Aorta (tissue), 5 donors: ENCODE measurements around the gene KRT28. TPM values are rescaled to one million over a fixed set of nuclear protein-coding genes. Genes with fewer than 3 reads are reported as not detected.

Experiments used
- ATAC-seq: fragments of 200-7000 bp; cut with Tn5 transposase; one replicate; pipeline ENCODE4 v1.9.1; 2022; ENCODE audit warnings: moderate library complexity; ENCODE audit not compliant: low FRiP score
- DNase-seq, 2 donors: peaks; one replicate each; pipeline ENCODE4 v3.0.0-alpha.2; 2020
- H3K27ac ChIP-seq, 2 donors: one replicate each; pipeline ENCODE4 v1.5.1; 2013; ENCODE audit warnings: low read length in 2 of 2, mild to moderate bottlenecking in 2 of 2, moderate library complexity in 2 of 2, control low read depth in 1 of 2, inconsistent platforms in 1 of 2, low read depth in 1 of 2
- H3K27me3 ChIP-seq, 2 donors: one replicate each; pipeline ENCODE4 v1.6.1; 2013; ENCODE audit warnings: control low read depth in 1 of 2, low read length in 1 of 2, mild to moderate bottlenecking in 1 of 2, moderate library complexity in 1 of 2; ENCODE audit not compliant: insufficient read depth in 2 of 2, control insufficient read depth in 1 of 2
- H3K36me3 ChIP-seq, 2 donors: one replicate each; pipeline ENCODE4 v1.6.1; 2013; ENCODE audit warnings: control low read depth in 1 of 2, low read length in 1 of 2, mild to moderate bottlenecking in 1 of 2; ENCODE audit not compliant: insufficient read depth in 2 of 2, control insufficient read depth in 1 of 2
- H3K4me1 ChIP-seq, 2 donors: one replicate each; pipeline ENCODE4 v1.6.1; 2013; ENCODE audit warnings: low read length in 2 of 2, control low read depth in 1 of 2, mild to moderate bottlenecking in 1 of 2, moderate library complexity in 1 of 2; ENCODE audit not compliant: insufficient read depth in 2 of 2, control insufficient read depth in 1 of 2
- H3K4me3 ChIP-seq, 2 donors: one replicate each; pipeline ENCODE4 v1.5.1; 2013; ENCODE audit warnings: low read length in 2 of 2, control low read depth in 1 of 2, mild to moderate bottlenecking in 1 of 2
- H3K9me3 ChIP-seq: one replicate; pipeline ENCODE4 v1.6.1; 2013; ENCODE audit warnings: mild to moderate bottlenecking, low read length; ENCODE audit not compliant: control insufficient read depth
- WGBS, 2 donors: extraction: QIAGEN DNeasy Blood & Tissue Kit; methylation state at CpG; one replicate each; pipeline ENCODE4 v1.1.7; 2013; 5-methylcytosine and 5-hydroxymethylcytosine counted together
- intact Hi-C, 2 donors: fragments of 100-400 bp; cut with DNase I; formaldehyde crosslinking; loops; one replicate each; pipeline versions ENCODE4 v1.14.2 to v1.15.0; 2022
- polyA plus RNA-seq, 2 donors: library from polyadenylated mRNA; stranded (reverse); fragments of 200-250 nt; gene quantifications; one replicate each; pipeline ENCODE4 v1.2.3, GENCODE V29; 2013
- total RNA-seq, 2 donors: library from RNA; stranded (reverse); fragmentation: NEBNext Ultra II Directional; extraction: Animal tissue kit (Norgen Biotek cat#: 25700); gene quantifications; one replicate each; pipeline ENCODE4 v1.2.1, GENCODE V29; 2021
- donor health status: healthy with polysubstance abuse.
- donor health status: Bipolar disorder and iron deficiency.
- donor health status: DM: no; HTN: no; CAD: no.
- donor health status: DM: no; HTN: no; CAD: no.
- donor health status: DM: yes; HTN: yes; CAD: no.

KRT28 gene
- total and polyA plus RNA-seq, 4 donors = not detected

DNA sequence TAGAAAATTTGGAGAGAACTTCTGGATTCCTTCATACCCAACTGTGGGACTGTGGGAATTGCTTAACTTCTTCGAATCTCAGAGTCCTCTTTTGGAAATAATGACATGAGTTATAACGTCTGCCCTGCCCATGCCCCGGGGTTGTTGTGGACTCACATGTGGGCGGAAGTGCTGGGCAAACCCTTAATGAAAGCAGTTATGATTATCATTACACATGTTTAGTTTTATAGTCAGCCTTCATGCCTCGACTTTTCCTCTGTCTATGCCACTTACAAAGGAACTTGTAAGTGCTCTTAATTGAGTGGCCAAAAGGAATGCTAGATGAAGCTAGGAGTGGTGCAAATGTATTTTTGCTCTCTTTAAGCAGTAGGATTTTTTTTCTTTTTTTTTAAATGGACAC is 21.3 kb downstream of the KRT28 start:
- intact Hi-C loops = no loop called here
- Histone ChIP-seq H3K9me3 (no peaks in the 10 kb centered on the region), H3K27me3 (no peaks in the 10 kb centered on the region), H3K4me3 (no peak overlapping the region), H3K4me1 (no peaks in the 10 kb centered on the region), H3K36me3 (no peaks in the 10 kb centered on the region), H3K27ac (no peak overlapping the region)
- WGBS, 2 donors = 49 to 51% methylated on average over 5 of the region's 5 CpGs
- no peak for ATAC-seq
- no peak for DNase-seq

DNA sequence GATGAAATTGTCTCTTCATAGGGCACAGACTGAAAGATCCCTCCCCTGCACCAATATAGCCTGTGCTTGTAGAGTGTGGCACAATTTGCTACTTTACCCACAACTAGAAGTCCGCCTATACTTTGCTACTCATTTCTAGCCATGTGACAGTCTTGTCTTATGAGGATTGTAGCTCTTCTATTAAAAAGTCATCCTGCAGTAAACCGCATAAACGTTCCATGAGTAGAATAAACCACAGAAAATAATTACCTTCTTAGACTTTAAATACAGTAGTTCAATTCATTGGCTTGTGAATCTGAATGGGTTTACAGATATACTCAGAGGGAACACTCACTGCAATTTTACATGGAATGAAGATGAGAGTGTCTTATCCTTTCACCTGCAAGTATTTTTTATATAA is 21.8 kb downstream of the KRT28 start:
- H3K27ac ChIP-seq = no peak overlapping the region
- no peak for ATAC-seq
- H3K9me3 ChIP-seq = no peaks in the 10 kb centered on the region
- intact Hi-C loops = no loop called here
- DNase-seq = no peak
- no peaks in the 10 kb centered on the region for H3K4me1 ChIP-seq
- no peak overlapping the region for H3K4me3 ChIP-seq
- no peaks in the 10 kb centered on the region for H3K27me3 ChIP-seq
- H3K36me3 ChIP-seq = no peaks in the 10 kb centered on the region
- WGBS, 2 donors = 86% methylated on average over 3 of the region's 3 CpGs

DNA sequence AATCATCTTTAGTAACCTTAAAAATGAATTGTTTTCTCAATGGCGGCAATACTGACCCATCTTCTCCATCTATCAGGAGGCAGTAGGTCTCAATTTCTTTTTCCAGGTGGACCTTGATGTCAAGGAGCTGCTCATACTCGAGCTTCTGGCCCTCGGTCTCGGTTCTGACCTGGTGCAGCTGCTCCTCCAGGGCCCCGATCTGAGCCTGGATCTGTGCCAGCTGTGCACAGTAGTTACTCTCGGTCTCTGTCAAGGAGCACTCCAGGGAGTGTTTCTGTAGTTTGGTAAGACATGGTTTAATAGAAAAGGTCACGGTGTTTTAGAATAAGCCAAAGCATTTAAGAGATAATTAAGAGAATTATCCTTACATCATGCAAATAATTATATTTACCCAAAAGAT is 22.3 kb downstream of the KRT28 start:
- H3K27me3 ChIP-seq = no peaks in the 10 kb centered on the region
- no peaks in the 10 kb centered on the region for H3K36me3 ChIP-seq
- DNase-seq = no peak

DNA sequence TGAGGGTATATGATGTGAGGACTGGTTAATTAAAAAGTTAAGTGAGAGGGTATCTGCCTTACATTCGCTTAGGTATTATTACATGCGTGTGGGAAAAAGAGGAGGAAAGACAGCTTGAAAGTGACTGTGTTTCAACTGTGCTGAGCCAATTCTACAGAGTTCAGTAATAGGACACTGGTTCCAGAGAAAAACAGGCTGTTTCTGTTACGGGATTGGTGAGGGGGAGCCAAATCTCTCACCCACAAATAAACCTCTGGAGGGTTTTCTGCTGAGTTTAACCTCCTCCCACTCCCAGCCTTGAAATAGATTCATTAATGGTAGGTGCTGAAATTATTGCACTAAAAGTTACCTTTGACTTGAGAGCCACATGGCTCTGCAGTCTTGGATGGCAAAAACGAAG is 23.8 kb downstream of the KRT28 start:
- no peak for ATAC-seq
- no peaks in the 10 kb centered on the region for H3K36me3 ChIP-seq
- H3K9me3 ChIP-seq = no peaks in the 10 kb centered on the region
- H3K27ac ChIP-seq = no peak overlapping the region
- no peaks in the 10 kb centered on the region for H3K27me3 ChIP-seq
- WGBS, 2 donors = 43 to 57% methylated on average over 4 of the region's 4 CpGs
- DNase-seq = no peak
- intact Hi-C loops = no loop called here
- H3K4me3 ChIP-seq = no peak overlapping the region
- H3K4me1 ChIP-seq = no peaks in the 10 kb centered on the region

More for the DNA sequence above, 22.3 kb downstream of the KRT28 start:
- no peaks in the 10 kb centered on the region for H3K4me1 ChIP-seq
- H3K4me3 ChIP-seq = no peak overlapping the region
- 73 to 80% methylated on average over 7 of the region's 7 CpGs for WGBS, 2 donors
- H3K27ac ChIP-seq = no peak overlapping the region
- intact Hi-C loops = no loop called here
- H3K9me3 ChIP-seq = no peaks in the 10 kb centered on the region
- ATAC-seq = no peak

DNA sequence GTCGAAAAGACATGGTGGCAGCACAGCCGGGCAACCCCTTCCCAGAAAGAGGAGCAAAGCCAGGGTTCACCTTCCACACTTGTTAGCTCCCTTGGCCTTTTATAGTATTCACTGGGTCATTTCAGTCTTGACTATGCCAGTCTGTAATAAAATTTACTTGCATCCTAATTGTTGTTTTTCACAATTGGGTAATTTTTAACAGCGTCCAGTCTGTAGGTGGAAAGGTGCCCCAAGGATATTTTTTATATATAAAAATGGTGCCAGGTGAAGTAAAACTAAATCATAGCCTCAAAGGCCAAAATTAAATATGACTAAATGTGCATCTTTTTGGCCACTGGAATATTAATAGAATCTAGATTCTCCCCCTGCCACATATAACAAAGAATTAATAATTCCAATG is 27.7 kb downstream of the KRT28 start, which contains the start of gene KRT26:
KRT26 (minus strand) TSS at position 101 of the 400 bp plus-strand sequence; CDS start at position 13, 88 bp downstream.
- no peak for DNase-seq
- Histone ChIP-seq H3K4me1 (no peaks in the 10 kb centered on the region), H3K4me3 (no peak within 1 kb of the TSS), H3K27ac (no peak within 1 kb of the TSS), H3K27me3 (no peaks in the 10 kb centered on the region), H3K9me3 (no peaks in the 10 kb centered on the region), H3K36me3 (no peaks in the 10 kb centered on the region)
- 85 to 90% methylated on average over 3 of the region's 3 CpGs for WGBS, 2 donors
- intact Hi-C loops = no loop called here
- ATAC-seq = no peak

DNA sequence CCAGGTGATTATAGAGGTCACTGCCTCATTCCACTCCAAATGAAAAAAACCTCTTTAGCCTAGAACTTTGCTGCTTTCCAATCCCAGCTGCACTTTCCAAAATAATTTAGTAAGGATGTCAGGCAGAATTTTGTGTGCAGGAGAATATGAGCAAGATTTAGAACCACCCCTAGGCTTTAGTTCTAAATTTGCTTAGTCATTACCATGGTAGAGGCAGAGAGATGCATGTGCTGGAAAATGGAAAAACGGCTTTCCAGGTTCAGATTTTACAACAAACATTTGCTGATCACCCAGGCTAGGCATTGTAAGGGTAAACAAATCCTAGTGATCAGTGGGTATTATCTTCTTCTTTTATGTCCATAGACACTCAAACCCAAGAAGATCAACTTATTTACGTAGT is 34.1 kb downstream of the KRT28 start:
- no peaks in the 10 kb centered on the region for H3K36me3 ChIP-seq
- H3K27ac ChIP-seq = no peak overlapping the region
- no peak overlapping the region for H3K4me3 ChIP-seq
- H3K27me3 ChIP-seq = no peaks in the 10 kb centered on the region
- no peak for ATAC-seq
- peaks cover 8% of the 10 kb centered on the region for H3K9me3 ChIP-seq
- no peaks in the 10 kb centered on the region for H3K4me1 ChIP-seq
- 78 to 82% methylated on average over 2 of the region's 2 CpGs for WGBS, 2 donors
- intact Hi-C loops = no loop called here
- DNase-seq = no peak

DNA sequence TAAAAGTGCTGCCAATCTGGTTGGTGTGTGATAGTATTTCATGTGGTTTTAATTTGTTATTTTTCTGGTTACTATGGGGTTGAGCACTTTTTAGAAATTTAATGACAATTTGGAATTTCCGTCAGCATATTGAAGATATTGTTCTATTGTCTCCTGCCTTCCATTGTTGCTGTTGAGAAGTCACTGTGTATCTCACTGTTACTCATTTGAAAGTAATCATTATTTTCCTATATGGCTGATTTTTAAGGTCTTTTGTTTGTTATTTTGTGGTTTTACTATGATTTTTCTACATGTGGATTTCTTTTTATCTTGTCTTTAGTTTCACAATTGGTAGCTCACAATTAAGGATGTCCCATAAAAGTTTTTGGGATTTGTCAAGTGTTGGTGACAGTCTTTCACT is 36.0 kb downstream of the KRT28 start:
- 86 to 90% methylated on average over 1 of the region's 1 CpG for WGBS, 2 donors
- Histone ChIP-seq H3K9me3 (peaks cover 8% of the 10 kb centered on the region), H3K27ac (no peak overlapping the region), H3K4me1 (no peaks in the 10 kb centered on the region), H3K27me3 (no peaks in the 10 kb centered on the region), H3K4me3 (no peak overlapping the region), H3K36me3 (no peaks in the 10 kb centered on the region)
- intact Hi-C loops = no loop called here
- ATAC-seq = no peak
- no peak for DNase-seq

DNA sequence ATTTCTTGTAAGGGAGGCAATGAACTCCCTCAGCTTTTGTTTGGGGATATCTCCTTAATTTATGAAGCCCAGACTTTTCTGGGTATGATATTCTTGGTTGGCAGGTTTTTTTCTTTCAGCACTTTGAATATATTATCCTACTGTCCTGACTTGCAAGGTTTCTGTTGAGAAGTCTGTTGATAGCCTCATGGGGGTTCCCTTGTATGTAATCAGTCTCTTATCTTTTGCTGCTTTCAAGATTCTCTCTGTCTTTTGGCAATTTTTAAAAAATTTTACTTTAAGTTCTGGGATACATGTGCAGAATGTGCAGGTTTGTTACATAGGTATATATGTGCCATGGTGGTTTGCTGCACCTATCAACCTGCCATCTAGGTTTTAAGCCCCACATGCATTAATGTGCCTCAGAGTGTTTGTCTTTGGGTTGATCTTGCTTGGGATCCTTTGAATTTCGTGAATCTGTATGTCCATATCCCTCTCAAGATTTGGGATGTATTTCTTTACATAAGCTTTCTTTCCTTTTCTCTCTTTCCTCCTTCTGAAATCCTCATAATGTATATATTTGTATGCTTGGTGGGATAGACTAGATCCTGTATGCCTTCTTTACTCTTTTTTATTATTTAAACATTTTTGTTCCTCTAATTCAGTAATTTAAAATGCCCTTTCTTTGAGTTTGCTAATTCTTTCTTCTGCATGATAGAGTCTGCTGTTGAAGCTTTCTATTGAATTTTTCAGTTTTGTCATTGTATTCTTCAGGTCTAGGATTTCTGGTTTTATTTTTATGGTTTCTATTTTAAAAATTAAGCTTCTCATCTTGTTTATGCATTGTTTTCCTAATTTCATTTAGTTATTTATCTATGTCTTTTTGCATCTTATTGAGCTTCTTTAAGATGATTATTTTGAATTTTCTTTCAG is 39.4 kb downstream of the KRT28 start:
- WGBS, 2 donors = 12 to 24% methylated on average over 1 of the region's 1 CpG
- H3K27ac ChIP-seq = no peak overlapping the region
- no peak overlapping the region for H3K4me3 ChIP-seq
- H3K27me3 ChIP-seq = no peaks in the 10 kb centered on the region
- ATAC-seq (no peak), DNase-seq (no peak)
- H3K9me3 ChIP-seq = peaks cover 8% of the 10 kb centered on the region
- intact Hi-C loops = no loop called here
- H3K4me1 ChIP-seq = no peaks in the 10 kb centered on the region
- H3K36me3 ChIP-seq = no peaks in the 10 kb centered on the region

DNA sequence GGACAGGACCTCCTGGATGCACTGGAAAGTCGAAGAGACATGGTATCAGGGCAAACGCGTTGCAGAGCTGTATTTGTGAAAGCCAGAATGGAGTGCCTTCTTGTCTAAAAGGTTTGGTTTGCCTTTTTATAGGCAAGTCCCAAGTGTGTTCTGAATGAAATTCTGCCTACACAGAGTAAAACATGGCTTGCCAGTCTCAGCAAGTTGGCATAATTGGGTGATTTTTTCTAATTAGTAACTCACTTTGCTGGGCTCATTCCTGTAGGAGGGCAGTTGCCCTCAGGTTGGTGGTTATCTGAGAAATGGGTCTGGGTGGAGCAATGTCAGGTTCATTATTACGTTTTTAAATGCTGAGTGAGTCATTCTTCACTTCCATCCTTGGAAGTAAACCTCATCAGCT is 44.5 kb downstream of the KRT28 start, which contains the start of gene KRT25:
KRT25 (minus strand) TSS at position 101 of the 400 bp plus-strand sequence; CDS start at position 41, 60 bp downstream.
- intact Hi-C loops = no loop called here
- 72 to 74% methylated on average over 4 of the region's 4 CpGs for WGBS, 2 donors
- H3K36me3 ChIP-seq = no peaks in the 10 kb centered on the region
- ATAC-seq (no peak), DNase-seq (no peak)
- no peaks in the 10 kb centered on the region for H3K27me3 ChIP-seq
- no peaks in the 10 kb centered on the region for H3K9me3 ChIP-seq
- no peak within 1 kb of the TSS for H3K27ac ChIP-seq
- no peaks in the 10 kb centered on the region for H3K4me1 ChIP-seq
- H3K4me3 ChIP-seq = no peak within 1 kb of the TSS
